IMR-90 (cell line): Measurements from ENCODE around the gene COL4A2. TPM values are rescaled to one million over a fixed set of nuclear protein-coding genes. Genes with fewer than 3 reads are reported as not detected.

Experiments
- ATAC-seq: fragments of 200-7000 bp; cut with Tn5 transposase; 2 replicates; pipeline ENCODE4 v1.9.1; 2020; ENCODE audit warnings: low read depth, mild to moderate bottlenecking, moderate library complexity
- BruUV-seq: library from RNA; stranded (reverse); fragments of 400-500 nt; replicated peaks from 2 replicates; lab custom pipeline; 2021; lab: Mats Ljungman, UMichigan
- CTCF ChIA-PET: fragments of 300-600 bp; formaldehyde crosslinking; extraction: SDS; loops from one replicate; lab custom pipeline; 2021; ENCODE audit warnings: antibody characterized with exemption; lab: Yijun Ruan, JAX
- POLR2A ChIA-PET: fragments of 300-600 bp; sonication (Branson Sonifier 250); formaldehyde crosslinking; loops from one replicate; lab custom pipeline; 2022; ENCODE audit warnings: antibody characterized with exemption; ENCODE audit not compliant: unreplicated experiment; lab: Charles Lee
- DNase-seq: peaks from one replicate; pipeline ENCODE4 v3.0.0; 2013
- H2AFZ ChIP-seq: replicated peaks from 2 replicates; pipeline ENCODE3; 2013; ENCODE audit warnings: low read length, mild to moderate bottlenecking; ENCODE audit not compliant: poor library complexity
- H2AK5ac ChIP-seq: 2 replicates; pipeline ENCODE4 v1.6.1; 2013; ENCODE audit warnings: low read depth, low read length, inconsistent platforms
- H2AK9ac ChIP-seq: replicated peaks from 2 replicates; pipeline ENCODE3; 2013; ENCODE audit warnings: mild to moderate bottlenecking, low read depth, low read length, moderate library complexity; ENCODE audit not compliant: poor library complexity
- H2BK120ac ChIP-seq: 2 replicates; pipeline ENCODE4 v1.6.1; 2013; ENCODE audit warnings: low read depth, low read length, inconsistent platforms
- H2BK15ac ChIP-seq: 3 replicates; pipeline ENCODE4 v1.6.1; 2013; ENCODE audit warnings: low read depth, low read length, inconsistent platforms
- H2BK20ac ChIP-seq: 2 replicates; pipeline ENCODE4 v1.6.1; 2013; ENCODE audit warnings: low read depth, mild to moderate bottlenecking, inconsistent platforms, low read length, moderate library complexity
- H2BK5ac ChIP-seq: 2 replicates; pipeline ENCODE4 v1.6.1; 2013; ENCODE audit warnings: mild to moderate bottlenecking, low read depth, low read length, inconsistent platforms; ENCODE audit not compliant: poor library complexity, severe bottlenecking
- H3K14ac ChIP-seq: replicated peaks from 2 replicates; pipeline ENCODE4 v1.6.1; 2013; ENCODE audit warnings: low read depth, low read length, inconsistent platforms
- H3K18ac ChIP-seq: 2 replicates; pipeline ENCODE4 v1.6.1; 2013; ENCODE audit warnings: low read depth, low read length, control low read depth
- H3K23ac ChIP-seq: 2 replicates; pipeline ENCODE4 v1.6.1; 2013; ENCODE audit warnings: low read depth, low read length, inconsistent platforms
- H3K27ac ChIP-seq: 2 replicates; pipeline ENCODE4 v1.5.1; 2013; ENCODE audit warnings: mild to moderate bottlenecking, control low read depth, low read length; ENCODE audit not compliant: insufficient read depth
- H3K27me3 ChIP-seq: 2 replicates; pipeline ENCODE4 v1.6.1; 2013; ENCODE audit warnings: low read length; ENCODE audit not compliant: control insufficient read depth, insufficient read depth
- H3K36me3 ChIP-seq: 2 replicates; pipeline ENCODE4 v1.6.1; 2013; ENCODE audit warnings: low read length, mixed read lengths; ENCODE audit not compliant: control insufficient read depth, insufficient read depth
- H3K4ac ChIP-seq: 2 replicates; pipeline ENCODE4 v1.6.1; 2013; ENCODE audit warnings: low read depth, low read length, inconsistent platforms
- H3K4me1 ChIP-seq: 2 replicates; pipeline ENCODE4 v1.6.1; 2013; ENCODE audit warnings: low read length, mixed read lengths; ENCODE audit not compliant: control insufficient read depth, insufficient read depth
- H3K4me2 ChIP-seq: 2 replicates; pipeline ENCODE4 v1.6.1; 2013; ENCODE audit warnings: low read depth, mild to moderate bottlenecking, control low read depth, low read length, moderate library complexity
- H3K4me3 ChIP-seq: 2 replicates; pipeline ENCODE4 v1.5.1; 2013; ENCODE audit warnings: low read depth, mild to moderate bottlenecking, control low read depth, low read length, moderate library complexity; ENCODE audit not compliant: insufficient read depth
- H3K56ac ChIP-seq: 2 replicates; pipeline ENCODE4 v1.6.1; 2013; ENCODE audit warnings: low read length, inconsistent platforms; ENCODE audit not compliant: insufficient read depth; ENCODE audit errors: extremely low read depth
- H3K79me1 ChIP-seq, 2 experiments: 2 replicates each; pipeline ENCODE4 v1.6.1; 2013; ENCODE audit warnings: low read length in 2 of 2, inconsistent platforms in 1 of 2, low read depth in 1 of 2
- H3K9ac ChIP-seq: 2 replicates; pipeline ENCODE4 v1.6.1; 2013; ENCODE audit warnings: low read depth, low read length, control low read depth
- H3K9me1 ChIP-seq: 2 replicates; pipeline ENCODE4 v1.6.1; 2013; ENCODE audit warnings: low read length, inconsistent platforms; ENCODE audit not compliant: insufficient read depth
- H3K9me3 ChIP-seq: 2 replicates; pipeline ENCODE4 v1.6.1; 2013; ENCODE audit warnings: low read length; ENCODE audit not compliant: control insufficient read depth, insufficient read depth
- H4K20me1 ChIP-seq: 2 replicates; pipeline ENCODE4 v1.6.1; 2013; ENCODE audit warnings: low read length, inconsistent platforms; ENCODE audit not compliant: insufficient read depth
- H4K5ac ChIP-seq: 2 replicates; pipeline ENCODE4 v1.6.1; 2013; ENCODE audit warnings: mild to moderate bottlenecking, low read depth, low read length, control low read depth
- H4K8ac ChIP-seq, 2 experiments: 2 replicates each; pipeline ENCODE4 v1.6.1; 2013; ENCODE audit warnings: low read depth in 2 of 2, low read length in 2 of 2, control low read depth in 1 of 2, inconsistent platforms in 1 of 2
- H4K91ac ChIP-seq: 2 replicates; pipeline ENCODE4 v1.6.1; 2013; ENCODE audit warnings: low read depth, low read length, inconsistent platforms; ENCODE audit not compliant: insufficient read depth
- FOS ChIP-seq: fragments of 150-350 bp; IDR thresholded peaks from 2 replicates; pipeline ENCODE4 v1.6.1; 2016; ENCODE audit warnings: low read depth, low read length
- MAZ ChIP-seq: IDR thresholded peaks from 2 replicates; pipeline ENCODE4 v1.6.1; 2012; ENCODE audit warnings: low read depth, mild to moderate bottlenecking, low read length, improper control_type of control experiment, moderate library complexity, borderline replicate concordance
- NFE2L2 ChIP-seq: fragments of 150-350 bp; IDR thresholded peaks from 2 replicates; pipeline ENCODE4 v1.6.1; 2016; ENCODE audit warnings: low read depth, mild to moderate bottlenecking, low read length
- WGBS, 2 experiments: methylation state at CpG; one replicate each; pipeline versions ENCODE4 v1.1.5 to v1.1.7; 2013; ENCODE audit warnings: missing lambda C conversion rate in 2 of 2; ENCODE audit not compliant: insufficient read length in 1 of 2; ENCODE audit errors: extremely low coverage in 2 of 2; 5-methylcytosine and 5-hydroxymethylcytosine counted together
- dilution Hi-C: fragments of 300-500 bp; cut with HindIII; formaldehyde crosslinking; loops from one replicate; pipeline ENCODE4 v1.14.3; 2018; ENCODE audit warnings: low sequenced_read_pairs; ENCODE audit not compliant: unreplicated experiment
- in situ Hi-C: fragments of 300-500 bp; cut with MboI; formaldehyde crosslinking; loops from 3 replicates; pipeline ENCODE4 v1.14.3; 2019; ENCODE audit warnings: low sequenced_read_pairs, inconsistent platforms, mixed read lengths
- intact Hi-C: fragments of 100-400 bp; cut with micrococcal nuclease; formaldehyde crosslinking; loops from 2 replicates; pipeline ENCODE4 v1.10.0; 2022
- polyA plus RNA-seq, 3 experiments: library from polyadenylated mRNA; depleted of rRNA; stranded (reverse); fragments of >200 nt; gene quantifications; 2 replicates each; pipeline ENCODE4 v1.2.3, GENCODE V29; 2012; ENCODE audit warnings: low replicate concordance in 1 of 3
- total RNA-seq: library from RNA; depleted of rRNA; stranded (reverse); fragments of >200 nt; gene quantifications from 2 replicates; pipeline ENCODE4 v1.2.3, GENCODE V29; 2012

Gene COL4A2
- total and polyA plus RNA-seq, 2 of the 4 experiments (the other 2 are of a cell fraction): 90.7 to 457 TPM

DNA sequence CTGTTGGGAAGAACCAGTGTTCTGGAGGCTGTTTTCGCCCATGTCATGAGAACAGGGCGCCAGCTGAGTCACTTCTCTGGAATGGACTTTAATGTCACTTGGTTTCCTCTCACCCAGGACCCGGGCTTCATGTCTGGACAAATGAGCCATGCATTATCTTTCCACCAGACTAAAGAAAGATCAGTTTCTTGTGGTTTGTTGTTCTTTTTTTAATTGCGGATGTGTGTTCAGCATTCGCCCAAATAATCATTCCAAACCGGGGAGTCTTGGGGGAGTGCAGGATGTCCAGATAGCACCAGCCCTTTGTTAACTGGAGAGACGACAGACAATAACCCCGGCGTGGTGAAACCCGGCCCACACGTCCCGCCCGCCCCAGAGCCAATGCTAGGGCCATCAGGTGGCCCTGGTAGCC is 102.5 kb downstream of the COL4A2 start:
- peaks cover 58 to 94% of the 10 kb centered on the region in 2 experiments for H3K79me1 ChIP-seq
- H2BK120ac ChIP-seq: peak overlapping the region; percentile 93
- H3K23ac ChIP-seq: peak overlapping the region; percentile 95; the same call in 1 of the 2 replicates
- peak overlapping the region; percentile 76 to 84 for H4K8ac ChIP-seq
- ATAC-seq (no peak), DNase-seq (peak; percentile 68)
- no TSS peak for BruUV-seq
- WGBS, 2 experiments: 66% methylated on average over 9 of the region's 13 CpGs; no CpG with 5 or more reads in 1 of the 2 experiments
- H2AK5ac ChIP-seq: peak overlapping the region; percentile 100
- H4K20me1 ChIP-seq: peaks cover 6% of the 10 kb centered on the region; the same call in 1 of the 2 replicates
- H2BK15ac ChIP-seq: peak overlapping the region; percentile 61; the same call in 2 of the 3 replicates
- peak overlapping the region; percentile 81 for H3K27ac ChIP-seq
- ChIA-PET POLR2A (interaction anchor here (1.3 kb wide), 1 partner anchor 103 kb away, joined by 4 read pairs; the partner anchor contains the start of genes COL4A1 and COL4A2), CTCF (no interaction called here)
- TF ChIP-seq MAZ (no peak), NFE2L2 (0 out of 2 replicates have a peak, but pooled peaks have one; percentile 8), FOS (peak; percentile 35; the same call in 1 of the 2 replicates)
- peak overlapping the region; percentile 96 for H3K14ac ChIP-seq
- peak overlapping the region; percentile 10 for H2AK9ac ChIP-seq
- in situ Hi-C loops: no loop called here
- H3K4me2 ChIP-seq: no peak overlapping the region
- dilution Hi-C loops: no loop called here
- H3K27me3 ChIP-seq: no peaks in the 10 kb centered on the region
- peak overlapping the region; percentile 31; the same call in 1 of the 2 replicates for H3K56ac ChIP-seq
- H3K36me3 ChIP-seq: peaks cover 22% of the 10 kb centered on the region
- peak overlapping the region; percentile 98 for H2BK20ac ChIP-seq
- peak overlapping the region; percentile 15; the same call in 1 of the 2 replicates for H3K9ac ChIP-seq
- intact Hi-C loops: no loop called here
- peak overlapping the region; percentile 99 for H2BK5ac ChIP-seq
- peak overlapping the region; percentile 93 for H3K4ac ChIP-seq
- H3K4me1 ChIP-seq: peaks cover 54% of the 10 kb centered on the region
- peak overlapping the region; percentile 11 for H2AFZ ChIP-seq
- no peak overlapping the region for H3K4me3 ChIP-seq
- peak overlapping the region; percentile 78; the same call in 1 of the 2 replicates for H4K5ac ChIP-seq
- peak overlapping the region; percentile 82 for H3K18ac ChIP-seq
- H3K9me3 ChIP-seq: no peaks in the 10 kb centered on the region
- H3K9me1 ChIP-seq: peaks cover 48% of the 10 kb centered on the region
- peak overlapping the region; percentile 96 for H4K91ac ChIP-seq
